NCI-H128 (cell line): ENCODE results near the gene STUB1.
"Not testable (repeated sequence)": the region's sequence is repeated elsewhere in the genome, so short reads cannot be mapped to it uniquely, and the experiment has no call there.

Experiments
- DNase-seq: peaks from one replicate; lab custom pipeline; 2025; ENCODE audit not compliant: unreplicated experiment; lab: John Stamatoyannopoulos, UW

The STUB1 gene

GRCh38 chr16:678209-678857 is 1.9 kb upstream of the STUB1 start:
- DNase-seq = no peak

GRCh38 chr16:678858-679813 is 1.1 kb upstream of the STUB1 start:
- peak; percentile 28 for DNase-seq

GRCh38 chr16:680625-680945 is 375 bp downstream of the STUB1 start:
- no peak for DNase-seq

GRCh38 chr16:680967-681745 is 946 bp downstream of the STUB1 start:
- DNase-seq = no peak

GRCh38 chr16:681746-682427 is 1.7 kb downstream of the STUB1 start:
- DNase-seq = no peak

- no peak for DNase-seq
Observed at GRCh38 chr16:682493-683395, 2.5 kb downstream of the STUB1 start.

GRCh38 chr16:683396-684070 is 3.3 kb downstream of the STUB1 start:
- DNase-seq = no peak

GRCh38 chr16:684071-684794 is 4.0 kb downstream of the STUB1 start, which contains the start of gene JMJD8:
JMJD8 (minus strand) TSS chr16:684334; CDS start chr16:684319, 15 bp downstream.
- DNase-seq = peak; percentile 92

- no peak for DNase-seq
Observed at GRCh38 chr16:684961-685696, 4.9 kb downstream of the STUB1 start.

GRCh38 chr16:685967-686366 is 5.8 kb downstream of the STUB1 start:
- DNase-seq = no peak

GRCh38 chr16:686459-687260 is 6.5 kb downstream of the STUB1 start:
- DNase-seq = no peak

GRCh38 chr16:687499-687898 is 7.3 kb downstream of the STUB1 start:
- DNase-seq = no peak

GRCh38 chr16:689175-689897 is 9.1 kb downstream of the STUB1 start:
- no peak for DNase-seq

- not testable (repeated sequence) for DNase-seq
Observed at GRCh38 chr16:691242-691641, 11.0 kb downstream of the STUB1 start.

- no peak for DNase-seq
Observed at GRCh38 chr16:692356-693108, 12.3 kb downstream of the STUB1 start.

GRCh38 chr16:693364-693763 is 13.2 kb downstream of the STUB1 start:
- DNase-seq = no peak
